GM21529 (cell line): ENCODE measurements around the gene SFMBT2.
"Not testable (repeated sequence)": the region's sequence is repeated elsewhere in the genome, so short reads cannot be mapped to it uniquely, and the experiment has no call there.

Source experiments
- ATAC-seq: cut with Tn5 transposase; IDR thresholded peaks from one replicate; pipeline ENCODE4 v1.9.1; 2021; ENCODE audit not compliant: unreplicated experiment

The SFMBT2 gene

DNA sequence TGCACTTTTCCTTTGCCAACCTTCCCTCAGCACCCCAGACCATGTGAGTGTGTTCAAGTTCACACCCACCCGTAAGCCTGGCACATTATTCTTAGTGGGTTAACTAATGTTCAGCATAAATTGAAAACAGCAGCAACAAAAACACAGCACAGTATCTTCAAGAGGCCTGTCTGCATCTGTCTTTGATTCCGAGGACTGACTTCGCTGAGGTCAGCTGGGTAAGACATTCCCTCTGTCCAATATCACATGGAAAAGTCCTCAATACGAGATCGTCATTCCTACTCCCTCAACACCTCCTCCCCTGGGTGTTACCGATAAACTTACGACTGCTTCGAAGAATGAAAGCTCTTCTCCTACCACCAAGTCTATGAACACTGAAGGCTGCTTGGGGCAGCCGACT, 218.8 kb downstream of the SFMBT2 start:
- ATAC-seq, result no peak

DNA sequence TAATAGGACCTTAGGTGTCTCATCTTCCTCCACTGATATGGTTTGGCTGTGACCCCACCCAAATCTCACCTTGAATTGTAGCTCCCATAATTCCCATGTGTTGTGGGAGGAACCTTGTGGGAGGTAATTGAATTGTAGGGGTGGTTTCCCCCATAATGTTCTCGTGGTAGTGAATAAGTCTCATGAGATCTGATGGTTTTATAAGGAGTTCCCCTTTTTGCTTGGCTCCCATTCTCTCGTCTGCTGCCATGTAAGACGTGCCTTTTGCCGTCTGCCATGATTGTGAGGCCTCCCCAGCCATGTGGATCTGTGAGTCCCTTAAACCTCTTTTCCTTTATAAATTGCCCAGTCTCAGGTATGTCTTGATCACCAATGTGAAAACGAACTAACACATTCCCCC, 220.1 kb downstream of the SFMBT2 start:
- ATAC-seq, result not testable (repeated sequence)

- ATAC-seq, result no peak
Measured at GRCh38 chr10:7189909-7190308, 220.9 kb downstream of the SFMBT2 start.

- no peak for ATAC-seq
Measured at GRCh38 chr10:7188456-7189050, 222.3 kb downstream of the SFMBT2 start.

- ATAC-seq, result no peak
Measured at GRCh38 chr10:7186387-7187018, 224.3 kb downstream of the SFMBT2 start.

DNA sequence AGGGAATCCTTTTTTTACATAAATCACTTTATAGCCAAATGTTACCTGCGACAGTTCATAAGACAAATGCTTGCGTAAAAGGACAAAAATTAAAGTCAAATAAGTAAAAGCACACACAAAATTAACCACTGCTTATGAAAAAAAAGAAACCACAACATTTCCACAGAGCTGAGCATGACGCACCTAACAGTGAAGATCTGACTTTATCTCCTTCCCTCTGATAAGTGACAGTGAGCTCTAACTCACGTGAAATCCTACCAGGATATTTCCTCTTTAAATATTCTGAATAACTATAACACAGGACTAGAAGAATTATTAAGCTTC, 225.5 kb downstream of the SFMBT2 start:
- ATAC-seq, result no peak

DNA sequence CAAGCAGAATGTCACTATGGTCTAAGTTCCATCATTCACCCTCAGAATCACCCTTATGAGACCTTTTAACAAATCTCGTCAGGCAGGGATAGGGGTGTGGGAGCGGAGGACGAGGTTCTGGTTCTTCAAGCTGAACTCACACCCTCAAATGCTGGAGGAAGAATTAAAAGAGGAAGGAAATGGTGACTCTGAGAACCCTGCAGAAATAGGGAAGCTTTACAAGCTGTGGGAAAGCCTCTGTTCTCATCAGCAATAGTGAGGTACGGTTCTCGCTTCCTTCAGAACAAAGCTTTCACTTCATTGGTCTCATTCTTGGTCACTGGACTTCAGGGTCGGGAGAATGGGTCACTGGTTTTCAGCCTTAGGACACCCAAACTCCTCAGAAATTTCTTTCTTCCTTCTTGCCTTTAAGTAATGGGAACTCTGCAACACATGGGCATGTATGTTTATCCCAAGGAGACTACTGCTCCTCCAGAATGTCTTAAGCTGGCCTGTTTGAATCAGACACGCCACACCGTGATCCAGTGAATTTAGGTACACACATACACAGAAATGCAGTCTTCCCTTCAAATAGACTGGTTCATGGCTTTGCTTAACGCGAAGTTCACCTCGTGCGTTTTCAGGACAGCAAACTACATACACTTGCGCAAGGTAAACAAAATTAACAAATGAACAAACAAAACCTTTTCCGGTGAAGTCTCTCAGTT, 226.0 kb downstream of the SFMBT2 start:
- ATAC-seq, result no peak

- not testable (repeated sequence) for ATAC-seq
Measured at GRCh38 chr10:7184116-7184515, 226.7 kb downstream of the SFMBT2 start.

DNA sequence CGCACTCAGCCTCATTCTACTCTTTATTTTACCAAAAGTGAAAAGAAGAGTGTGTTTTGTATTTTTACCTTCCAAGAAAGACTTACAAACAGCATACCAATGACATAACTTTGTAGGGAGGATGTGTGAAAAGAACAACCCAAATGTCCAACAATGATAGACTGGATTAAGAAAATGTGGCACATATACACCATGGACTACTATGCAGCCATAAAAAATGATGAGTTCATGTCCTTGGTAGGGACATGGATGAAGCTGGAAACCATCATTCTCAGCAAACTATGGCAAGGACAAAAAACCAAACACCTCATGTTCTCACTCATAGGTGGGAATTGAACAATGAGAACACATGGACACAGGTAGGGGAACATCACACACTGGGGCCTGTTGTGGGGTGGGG, 228.5 kb downstream of the SFMBT2 start:
- not testable (repeated sequence) for ATAC-seq

DNA sequence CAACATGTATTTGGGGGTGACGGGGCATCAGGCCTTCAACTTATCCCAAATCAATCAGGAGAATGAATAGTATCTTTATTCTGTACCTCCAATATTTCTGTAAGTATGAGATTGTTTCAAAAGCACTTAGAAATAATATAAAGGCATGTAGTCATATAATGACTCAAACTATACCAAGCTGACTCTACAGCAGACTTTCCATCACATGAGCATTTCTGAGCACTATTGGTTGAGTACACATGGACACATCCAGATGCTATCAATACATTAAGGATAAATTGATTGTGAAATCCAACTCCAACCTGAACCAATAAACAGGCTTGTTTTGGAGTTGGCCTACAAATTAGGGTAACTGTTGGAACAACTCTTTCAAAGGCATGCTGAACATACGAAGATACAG, 229.4 kb downstream of the SFMBT2 start:
- ATAC-seq, result no peak

DNA sequence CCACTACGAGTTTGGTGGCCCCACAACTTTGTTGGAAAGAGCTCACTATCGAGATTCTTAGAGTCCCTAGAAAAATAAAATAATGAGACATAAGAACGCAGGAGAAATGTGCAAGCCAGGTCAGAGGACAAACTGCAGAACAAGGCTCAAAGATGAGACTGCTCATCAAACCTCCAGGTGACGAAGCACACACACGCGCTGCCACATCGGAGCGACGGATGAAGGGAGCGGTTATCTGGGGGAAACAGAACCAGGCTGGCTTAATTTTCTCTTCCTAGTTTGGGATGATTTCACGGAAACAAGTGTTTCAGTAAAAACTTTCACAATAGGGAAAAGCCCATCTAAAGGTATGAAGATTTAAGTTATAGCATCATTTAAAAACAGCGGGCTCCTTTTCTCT, 231.3 kb downstream of the SFMBT2 start:
- no peak for ATAC-seq

DNA sequence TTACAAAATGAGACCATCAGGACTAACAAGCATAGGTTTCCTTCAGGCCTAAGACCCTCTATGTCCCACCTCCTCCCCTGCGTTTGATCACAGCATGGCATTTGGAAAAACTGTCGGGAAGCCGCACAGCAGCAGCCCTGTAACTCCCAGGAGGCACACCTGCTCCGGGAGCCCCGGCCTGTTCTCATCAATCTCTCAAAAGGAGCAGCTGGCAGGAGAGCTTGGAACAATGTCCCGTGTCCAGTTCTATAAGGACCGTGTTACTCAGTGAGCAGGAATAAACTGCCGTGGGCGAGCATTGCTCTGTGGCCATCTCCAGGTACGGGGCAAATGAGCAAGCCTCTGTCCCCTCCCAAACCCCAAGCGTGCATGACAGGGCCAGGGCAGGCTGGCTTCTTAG, 236.9 kb downstream of the SFMBT2 start:
- ATAC-seq, result no peak

- ATAC-seq, result no peak
Measured at GRCh38 chr10:7171825-7172224, 239.0 kb downstream of the SFMBT2 start.

DNA sequence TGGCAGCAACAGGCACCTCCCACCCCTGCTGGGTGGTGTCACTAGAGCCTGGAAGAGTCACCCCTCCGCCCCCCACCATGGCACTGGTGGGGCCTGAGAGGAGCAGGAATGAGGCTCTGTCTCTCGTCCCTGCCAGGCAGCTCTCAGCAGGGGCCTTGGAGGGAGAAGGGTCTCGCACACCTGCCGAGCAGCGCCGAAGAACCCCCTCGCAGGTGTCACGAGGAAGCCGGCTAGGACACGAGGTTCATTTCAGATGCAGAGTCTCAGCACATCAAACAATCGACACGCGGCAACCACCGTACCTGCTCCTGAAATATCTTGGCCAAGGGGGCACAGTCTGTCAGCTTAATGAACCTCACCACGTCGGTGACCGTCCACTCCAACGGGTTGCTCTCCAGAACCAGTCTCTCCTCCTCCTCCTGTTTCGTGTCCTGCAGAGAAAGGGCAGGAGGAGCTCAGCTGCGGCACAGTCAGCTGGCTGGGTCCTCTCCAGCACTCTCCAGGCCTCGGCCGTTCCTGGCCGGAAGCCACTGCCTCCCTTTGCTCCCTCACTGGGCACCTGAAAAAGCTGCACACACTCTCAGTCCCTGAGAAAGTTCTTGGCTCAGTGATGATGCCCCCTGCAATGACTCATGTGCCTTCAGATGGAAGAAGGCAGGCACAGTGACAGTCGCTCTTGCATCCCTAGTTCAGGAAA, 240.1 kb downstream of the SFMBT2 start:
- no peak for ATAC-seq

DNA sequence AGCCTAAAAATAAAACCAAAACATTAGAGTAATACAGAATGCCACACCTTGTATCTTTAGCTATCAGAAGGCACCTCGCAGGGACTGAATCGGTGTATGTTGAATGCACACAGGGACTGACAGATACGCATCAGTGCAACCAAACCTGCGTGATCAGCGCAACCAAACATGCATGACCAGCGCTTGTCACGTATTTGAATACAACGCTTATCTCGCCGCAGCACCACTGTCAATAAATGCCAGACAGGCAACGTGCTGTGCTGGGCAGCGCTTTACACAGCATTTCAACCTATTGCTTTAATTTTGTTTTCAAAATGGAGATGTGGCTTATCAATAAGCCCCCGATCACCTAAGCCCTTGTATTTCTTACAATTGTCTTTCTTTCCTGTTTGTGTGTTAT, 242.4 kb downstream of the SFMBT2 start:
- ATAC-seq, result no peak

DNA sequence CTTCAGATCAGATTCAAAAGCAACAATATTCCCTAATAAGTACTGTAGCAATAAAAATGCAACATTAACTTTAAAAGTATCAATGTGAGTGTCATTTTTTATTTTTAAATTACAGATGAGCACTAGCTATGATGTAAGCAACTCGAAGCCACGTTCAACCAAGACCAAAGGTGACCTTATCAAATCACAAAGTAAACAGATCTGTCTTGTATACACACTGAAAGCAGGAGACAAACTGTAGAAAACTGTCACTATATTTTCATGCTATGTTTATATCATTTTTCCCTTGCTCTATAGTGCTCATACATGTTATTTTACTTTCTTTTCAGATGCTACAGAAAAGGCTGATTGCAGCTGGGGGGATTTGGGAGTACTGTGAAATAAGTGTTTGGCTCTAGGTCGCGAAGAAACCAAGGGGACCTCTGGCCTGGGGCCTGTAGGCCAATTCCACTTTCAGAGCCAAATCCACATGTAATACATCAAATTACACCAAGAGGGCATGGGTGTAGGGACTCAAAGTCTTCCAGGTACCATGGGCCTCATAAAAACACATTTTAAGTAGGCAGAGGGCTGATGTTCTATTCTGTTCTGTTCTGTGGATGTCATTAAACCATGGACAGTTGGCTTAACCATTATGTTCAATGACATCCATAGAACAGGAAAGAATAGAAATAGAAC, 245.2 kb downstream of the SFMBT2 start:
- ATAC-seq, result no peak

GRCh38 chr10:7164955-7165354, 245.9 kb downstream of the SFMBT2 start:
- no peak for ATAC-seq

DNA sequence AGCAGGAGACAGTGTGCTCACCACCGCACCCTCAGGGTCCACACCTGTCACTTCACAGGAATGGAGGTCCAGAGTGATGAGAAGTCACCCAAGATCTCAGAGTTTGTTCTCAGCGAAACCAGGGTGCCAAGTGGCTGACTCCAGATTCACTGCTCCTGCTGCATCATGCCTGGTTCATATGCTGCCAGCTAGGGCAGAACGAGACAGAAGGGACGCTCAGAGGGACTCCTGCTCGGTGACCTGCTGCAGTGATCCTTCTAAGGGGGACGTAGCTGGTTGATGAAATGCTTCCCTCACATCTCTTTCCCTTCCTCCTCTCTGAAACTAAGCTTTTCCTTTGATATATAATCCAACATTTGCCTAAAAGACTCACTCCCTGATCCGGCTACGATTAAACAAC, 248.5 kb downstream of the SFMBT2 start:
- no peak for ATAC-seq

- no peak for ATAC-seq
Measured at GRCh38 chr10:7161484-7162250, 249.2 kb downstream of the SFMBT2 start.

- ATAC-seq, result no peak
Measured at GRCh38 chr10:7159928-7160327, 250.9 kb downstream of the SFMBT2 start.

DNA sequence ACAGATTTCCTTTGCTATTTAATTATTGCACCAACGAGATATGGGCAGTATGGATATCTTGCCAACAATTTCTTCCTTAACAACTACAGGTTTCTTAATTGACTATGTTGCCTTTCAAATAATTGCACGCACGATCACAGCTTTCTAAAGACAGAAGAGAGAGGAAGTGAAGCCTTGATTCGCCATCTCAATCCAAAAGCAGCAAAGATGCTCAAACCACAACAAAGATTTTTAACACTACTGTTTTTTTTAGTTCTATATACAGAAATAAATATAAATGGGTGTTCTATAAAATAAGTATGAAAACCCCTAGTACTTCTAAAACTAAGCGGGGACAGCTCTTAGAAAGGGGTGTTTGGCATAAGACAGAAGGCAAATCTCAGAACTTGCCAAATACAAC, 251.3 kb downstream of the SFMBT2 start:
- ATAC-seq, result no peak
